Lower leg skin (tissue), 3 donors: ENCODE measurements around the gene TRPT1.
"Not testable (repeated sequence)": the region's sequence is repeated elsewhere in the genome, so short reads cannot be mapped to it uniquely, and the experiment has no call there.

Experiments used
- POLR2A ChIP-seq, 2 donors: fragments of 450-650 bp; IDR thresholded peaks; one replicate each; pipeline ENCODE4 v1.6.1; 2016 to 2017; ENCODE audit warnings: antibody characterized with exemption in 2 of 2, mild to moderate bottlenecking in 1 of 2, moderate library complexity in 1 of 2
- TF ChIP-seq, protein P1 (sequence below), 3 donors: fragments of 450-650 bp; IDR thresholded peaks; one replicate each; pipeline ENCODE4 v1.5.1; 2016; ENCODE audit warnings: antibody characterized with exemption in 3 of 3, mild to moderate bottlenecking in 3 of 3, moderate library complexity in 2 of 3

DNA sequence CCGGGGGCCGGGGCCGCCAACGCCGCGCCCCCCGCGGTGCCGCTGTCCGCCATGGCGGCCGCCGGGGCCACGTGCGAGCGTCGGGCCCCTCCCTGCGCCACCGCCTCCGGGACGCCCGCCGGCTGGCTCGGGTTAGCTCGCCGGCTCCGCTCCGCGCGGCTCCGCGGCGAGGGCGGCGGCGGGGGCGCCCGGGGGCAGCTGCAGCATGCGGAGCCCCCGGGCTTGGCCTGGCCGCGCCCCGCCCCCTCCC is 20.6 kb upstream of the TRPT1 start:
- TF ChIP-seq, protein P1, sequence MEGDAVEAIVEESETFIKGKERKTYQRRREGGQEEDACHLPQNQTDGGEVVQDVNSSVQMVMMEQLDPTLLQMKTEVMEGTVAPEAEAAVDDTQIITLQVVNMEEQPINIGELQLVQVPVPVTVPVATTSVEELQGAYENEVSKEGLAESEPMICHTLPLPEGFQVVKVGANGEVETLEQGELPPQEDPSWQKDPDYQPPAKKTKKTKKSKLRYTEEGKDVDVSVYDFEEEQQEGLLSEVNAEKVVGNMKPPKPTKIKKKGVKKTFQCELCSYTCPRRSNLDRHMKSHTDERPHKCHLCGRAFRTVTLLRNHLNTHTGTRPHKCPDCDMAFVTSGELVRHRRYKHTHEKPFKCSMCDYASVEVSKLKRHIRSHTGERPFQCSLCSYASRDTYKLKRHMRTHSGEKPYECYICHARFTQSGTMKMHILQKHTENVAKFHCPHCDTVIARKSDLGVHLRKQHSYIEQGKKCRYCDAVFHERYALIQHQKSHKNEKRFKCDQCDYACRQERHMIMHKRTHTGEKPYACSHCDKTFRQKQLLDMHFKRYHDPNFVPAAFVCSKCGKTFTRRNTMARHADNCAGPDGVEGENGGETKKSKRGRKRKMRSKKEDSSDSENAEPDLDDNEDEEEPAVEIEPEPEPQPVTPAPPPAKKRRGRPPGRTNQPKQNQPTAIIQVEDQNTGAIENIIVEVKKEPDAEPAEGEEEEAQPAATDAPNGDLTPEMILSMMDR (IDR thresholded peaks at IDR 0.05) = not testable (repeated sequence)
- TF ChIP-seq POLR2A (IDR thresholded peaks at IDR 0.05) = not testable (repeated sequence)
